K562 (cell line): Measurements from ENCODE around the gene KRT36. TPM values are rescaled to one million over a fixed set of nuclear protein-coding genes. Genes with fewer than 3 reads are reported as not detected.

ENCODE experiments used
- ATAC-seq: fragments of 200-7000 bp; cut with Tn5 transposase; 3 replicates; pipeline ENCODE4 v1.9.1; 2020; ENCODE audit warnings: moderate library complexity
- BruUV-seq: library from RNA; stranded (reverse); fragments of 400-500 nt; replicated peaks from 2 replicates; lab custom pipeline; 2021; lab: Mats Ljungman, UMichigan
- CTCF ChIA-PET: fragments of 300-600 bp; formaldehyde crosslinking; extraction: SDS; loops from one replicate; lab custom pipeline; 2021; ENCODE audit warnings: low intra/inter-chr PET ratio; lab: Yijun Ruan, JAX
- POLR2A ChIA-PET: fragments of 300-600, 350-650 bp; sonication (Branson Sonifier 250); formaldehyde crosslinking; extraction: SDS; loops from one replicate; lab custom pipeline; 2021; ENCODE audit warnings: antibody characterized with exemption, inconsistent platforms; lab: Yijun Ruan, JAX
- DNase-seq, 4 experiments: peaks; one replicate each; pipeline versions ENCODE4 v3.0.0 to v3.0.0-alpha.2; 2011 to 2018; ENCODE audit warnings: low spot score in 3 of 4, mixed read lengths in 3 of 4; ENCODE audit errors: extremely low read depth in 1 of 4
- FAIRE-seq: peaks from 2 replicates; lab custom pipeline; 2011; peaks lifted over from hg19 to GRCh38; lab: Jason Lieb, UNC
- H2AFZ ChIP-seq: 2 replicates; pipeline ENCODE4 v1.6.0; 2011; ENCODE audit warnings: low read depth, low read length, control low read depth, inconsistent platforms
- H3K27ac ChIP-seq: fragments of 200-600 bp; 3 replicates; pipeline ENCODE4 v1.8.0; 2011; ENCODE audit warnings: low read depth, mild to moderate bottlenecking, control low read depth, inconsistent platforms, low read length, moderate library complexity, mixed read lengths; ENCODE audit errors: extremely low read depth
- H3K27me3 ChIP-seq, 2 experiments: fragments of 300-600 bp in 1 of 2; 2 replicates in 1 of 2; 3 replicates in 1 of 2; pipeline versions ENCODE4 v1.6.0 to v1.8.0; 2011; ENCODE audit warnings: inconsistent platforms in 2 of 2, low read length in 2 of 2, mild to moderate bottlenecking in 1 of 2, mixed read lengths in 1 of 2, moderate library complexity in 1 of 2; ENCODE audit not compliant: control insufficient read depth in 2 of 2, insufficient read depth in 2 of 2
- H3K36me3 ChIP-seq: fragments of 300-600 bp; 3 replicates; pipeline ENCODE4 v1.8.0; 2011; ENCODE audit warnings: mild to moderate bottlenecking, low read length, inconsistent platforms; ENCODE audit not compliant: control insufficient read depth, insufficient read depth
- H3K4me1 ChIP-seq, 2 experiments: fragments of 200-600 bp in 1 of 2; replicated peaks in 1 of 2; 2 replicates in 1 of 2; 3 replicates in 1 of 2; pipeline versions ENCODE4 v1.5.1 to v1.8.0; 2011; ENCODE audit warnings: inconsistent platforms in 2 of 2, low read length in 2 of 2, mild to moderate bottlenecking in 1 of 2, mixed read lengths in 1 of 2, moderate library complexity in 1 of 2; ENCODE audit not compliant: control insufficient read depth in 2 of 2, insufficient read depth in 2 of 2
- H3K4me2 ChIP-seq: 2 replicates; pipeline ENCODE4 v1.6.1; 2011; ENCODE audit warnings: low read length, control low read depth, inconsistent platforms, mixed read lengths; ENCODE audit not compliant: insufficient read depth
- H3K4me3 ChIP-seq: fragments of 200-600 bp; sonication (generic), shearing (Covaris generic); 2 replicates; pipeline ENCODE4 v1.5.1; 2016; ENCODE audit warnings: control low read depth, inconsistent platforms
- H3K79me2 ChIP-seq: fragments of 200-600 bp; 3 replicates; pipeline ENCODE4 v1.8.0; 2011; ENCODE audit warnings: low read length, inconsistent platforms; ENCODE audit not compliant: control insufficient read depth, insufficient read depth
- H3K9ac ChIP-seq, 2 experiments: 2 replicates each; pipeline versions ENCODE4 v1.6.0 to v1.6.1; 2011; ENCODE audit warnings: low read depth in 2 of 2, low read length in 2 of 2, control low read depth in 1 of 2, inconsistent platforms in 1 of 2, mild to moderate bottlenecking in 1 of 2, mixed read lengths in 1 of 2; ENCODE audit not compliant: insufficient read depth in 1 of 2
- H3K9me1 ChIP-seq: one replicate; pipeline ENCODE4 v1.6.0; 2011; ENCODE audit warnings: inconsistent platforms, mild to moderate bottlenecking, low read length, moderate library complexity; ENCODE audit not compliant: control insufficient read depth, insufficient read depth
- H3K9me3 ChIP-seq: replicated peaks from 2 replicates; pipeline ENCODE4 v1.5.1; 2011; ENCODE audit warnings: low read depth, low read length, inconsistent platforms; ENCODE audit not compliant: control insufficient read depth, insufficient read depth
- H4K20me1 ChIP-seq: replicated peaks from 2 replicates; pipeline ENCODE4 v1.6.1; 2011; ENCODE audit warnings: low read length, inconsistent platforms, mixed read lengths; ENCODE audit not compliant: control insufficient read depth, insufficient read depth
- ATF3 ChIP-seq, 2 experiments: fragments of 450-650 bp in 1 of 2; sonication (generic) in 1 of 2; formaldehyde crosslinking in 1 of 2; IDR thresholded peaks in 1 of 2; conservative IDR thresholded peaks in 1 of 2; 2 replicates each; pipeline versions ENCODE4 v1.6.1 to v1.8.1; 2016 to 2023; ENCODE audit warnings: mild to moderate bottlenecking in 2 of 2, moderate library complexity in 2 of 2, inconsistent platforms in 1 of 2, missing genetic modification reagents in 1 of 2
- CEBPB ChIP-seq: fragments of 450-650 bp; IDR thresholded peaks from 2 replicates; pipeline ENCODE4 v1.6.1; 2016; ENCODE audit warnings: missing genetic modification characterization, missing compliant biosample characterization
- CHD2 ChIP-seq: IDR thresholded peaks from 2 replicates; pipeline ENCODE4 v1.6.1; 2011; ENCODE audit warnings: low read depth, low read length
- GATAD2B ChIP-seq: fragments of 450-650 bp; IDR thresholded peaks from 2 replicates; pipeline ENCODE4 v1.6.1; 2017; ENCODE audit warnings: mild to moderate bottlenecking, borderline replicate concordance
- KDM4B ChIP-seq, 2 experiments: fragments of 450-650 bp in 1 of 2; sonication (generic) in 1 of 2; IDR thresholded peaks; 2 replicates each; pipeline ENCODE4 v1.6.1; 2016 to 2017; ENCODE audit warnings: borderline replicate concordance in 2 of 2, antibody characterized with exemption in 1 of 2, low read depth in 1 of 2, mild to moderate bottlenecking in 1 of 2
- LARP7 ChIP-seq: fragments of 450-650 bp; IDR thresholded peaks from 2 replicates; pipeline ENCODE4 v1.6.1; 2016
- STAG1 ChIP-seq: sonication (generic); formaldehyde crosslinking; IDR thresholded peaks from 2 replicates; pipeline ENCODE4 v1.5.0; 2020; ENCODE audit warnings: missing genetic modification reagents, borderline replicate concordance
- ZKSCAN3 ChIP-seq: fragments of 250-450 bp; sonication (Bioruptor Pico); IDR thresholded peaks from 2 replicates; pipeline ENCODE4 v1.4.0; 2020
- ZNF134 ChIP-seq: fragments of 250-450 bp; sonication (Bioruptor Pico); conservative IDR thresholded peaks from 2 replicates; pipeline ENCODE4 v1.4.0; 2020
- WGBS: fragments of 100-300 bp; shearing (Covaris generic); methylation state at CpG from one replicate; pipeline ENCODE4 v1.1.6; 2016; ENCODE audit warnings: low coverage, mixed read lengths; ENCODE audit not compliant: insufficient coverage; ENCODE audit errors: missing lambda C conversion rate; 5-methylcytosine and 5-hydroxymethylcytosine counted together
- in situ Hi-C: fragments of 300-500 bp; cut with MboI; formaldehyde crosslinking; loops from 4 replicates; pipeline ENCODE4 v1.15.0; 2018; ENCODE audit warnings: inconsistent platforms, mixed read lengths
- intact Hi-C: fragments of 100-400 bp; cut with micrococcal nuclease; formaldehyde crosslinking; loops from 2 replicates; pipeline ENCODE4 v1.14.2; 2022
- polyA plus RNA-seq, 8 experiments: library from polyadenylated mRNA; depleted of rRNA in 4 of 8; stranded (reverse) in 5 of 8; unstranded in 3 of 8; fragments of >200 nt; fragmentation: Nextera tagmentation in 2 of 8; fragmentation: Illumina TruSeq in 1 of 8; extraction: Ambion mirVana in 2 of 8; extraction: Trizol in 1 of 8; gene quantifications; 2 replicates each; pipeline versions ENCODE4 v1.2.1 to v1.2.3, GENCODE V29; 2011 to 2014; ENCODE audit warnings: inconsistent platforms in 1 of 8, missing spikeins in 1 of 8
- total RNA-seq, 7 experiments: library from RNA; depleted of rRNA in 6 of 7; stranded (reverse); fragments of >200 nt in 6 of 7; fragmentation: Illumina TruSeq in 2 of 7; extraction: Trizol in 2 of 7; gene quantifications; 2 replicates each; pipeline versions ENCODE4 v1.2.1 to v1.2.3, GENCODE V29; 2011 to 2021; ENCODE audit warnings: low replicate concordance in 1 of 7
- TF ChIP-seq, protein P1 (sequence below): fragments of 450-650 bp; IDR thresholded peaks from 2 replicates; pipeline ENCODE4 v1.6.1; 2017; ENCODE audit warnings: antibody characterized with exemption

The KRT36 gene
- total and polyA plus RNA-seq, 9 of the 15 experiments (the other 6 are each of a cell fraction or from before 2014, with no cell fraction given): 0.04 TPM; not detected in 8

DNA sequence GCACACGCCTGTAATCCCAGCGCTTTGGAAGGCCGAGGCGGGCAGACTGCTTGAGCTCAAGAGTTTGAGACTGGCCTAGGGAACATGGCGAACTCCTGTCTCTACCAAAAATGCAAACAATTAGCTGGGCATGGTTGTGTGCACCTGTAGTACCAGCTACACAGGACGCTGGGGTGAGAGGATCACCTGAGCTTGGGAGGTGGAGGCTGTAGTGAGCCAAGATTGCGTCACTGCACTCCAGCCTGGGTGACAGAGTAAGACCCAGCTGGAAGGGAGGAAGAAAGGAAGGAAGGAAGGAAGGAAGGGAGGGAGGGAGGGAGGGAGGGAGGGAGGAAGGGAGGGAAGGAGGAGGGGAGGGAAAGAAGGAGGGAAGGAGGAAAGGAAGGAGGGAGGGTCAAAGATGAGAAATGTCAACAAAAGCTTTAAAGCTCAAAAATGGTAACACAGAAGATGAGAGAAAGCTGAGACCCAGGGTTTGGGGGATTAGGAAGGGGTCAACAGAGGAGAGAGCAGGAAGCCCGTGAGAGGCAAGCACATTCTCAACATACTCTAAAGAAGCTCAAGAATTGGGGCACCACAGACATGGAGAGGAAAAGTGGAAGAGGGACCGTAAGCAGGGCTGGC is 43.3 kb upstream of the KRT36 start:
- no peaks in the 10 kb centered on the region for H3K27me3 ChIP-seq
- ChIA-PET POLR2A (interaction anchor here (0.6 to 1.6 kb wide), 4 partner anchors 10 to 498 kb away, joined by 3 to 8 read pairs (median 6); partner anchors contain the start of gene KRTAP1-3), CTCF (no interaction called here)
- intact Hi-C loops: no loop called here
- in situ Hi-C loops: no loop called here
- no TSS peak for BruUV-seq
- no peaks in the 10 kb centered on the region for H4K20me1 ChIP-seq
- ATAC-seq (no peak), FAIRE-seq (no peak), DNase-seq (no peak)
- H3K9ac ChIP-seq: no peak overlapping the region
- H3K4me1 ChIP-seq: peaks cover 39 to 44% of the 10 kb centered on the region in 2 experiments
- 0 out of 2 replicates have a peak overlapping the region, but pooled peaks have one; percentile 5 for H2AFZ ChIP-seq
- H3K4me3 ChIP-seq: no peak overlapping the region
- H3K36me3 ChIP-seq: no peaks in the 10 kb centered on the region
- H3K79me2 ChIP-seq: peaks cover 9% of the 10 kb centered on the region; the same call in 2 of the 3 replicates
- H3K9me1 ChIP-seq: no peaks in the 10 kb centered on the region
- no peak overlapping the region for H3K27ac ChIP-seq
- H3K4me2 ChIP-seq: no peak overlapping the region
- TF ChIP-seq ZKSCAN3 (no peak), STAG1 (CRISPR knock-in tag) (no peak), CEBPB (peak; percentile 62; the same call in 1 of the 2 replicates), KDM4B (IDR thresholded peaks at IDR 0.05; ENCODE audit: borderline replicate concordance in 2 of 2, low read depth in 1 of 2) (no peak), CHD2 (no peak), GATAD2B (no peak), LARP7 (no peak), ATF3 (IDR thresholded peaks at IDR 0.05) (peak; percentile 51; the same call in 1 of the 2 replicates), ATF3 (CRISPR knock-in tag; conservative IDR thresholded peaks at IDR 0.05) (no peak), ZNF134 (no peak)
- TF ChIP-seq, protein P1, sequence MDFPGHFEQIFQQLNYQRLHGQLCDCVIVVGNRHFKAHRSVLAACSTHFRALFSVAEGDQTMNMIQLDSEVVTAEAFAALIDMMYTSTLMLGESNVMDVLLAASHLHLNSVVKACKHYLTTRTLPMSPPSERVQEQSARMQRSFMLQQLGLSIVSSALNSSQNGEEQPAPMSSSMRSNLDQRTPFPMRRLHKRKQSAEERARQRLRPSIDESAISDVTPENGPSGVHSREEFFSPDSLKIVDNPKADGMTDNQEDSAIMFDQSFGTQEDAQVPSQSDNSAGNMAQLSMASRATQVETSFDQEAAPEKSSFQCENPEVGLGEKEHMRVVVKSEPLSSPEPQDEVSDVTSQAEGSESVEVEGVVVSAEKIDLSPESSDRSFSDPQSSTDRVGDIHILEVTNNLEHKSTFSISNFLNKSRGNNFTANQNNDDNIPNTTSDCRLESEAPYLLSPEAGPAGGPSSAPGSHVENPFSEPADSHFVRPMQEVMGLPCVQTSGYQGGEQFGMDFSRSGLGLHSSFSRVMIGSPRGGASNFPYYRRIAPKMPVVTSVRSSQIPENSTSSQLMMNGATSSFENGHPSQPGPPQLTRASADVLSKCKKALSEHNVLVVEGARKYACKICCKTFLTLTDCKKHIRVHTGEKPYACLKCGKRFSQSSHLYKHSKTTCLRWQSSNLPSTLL: no peak
- 64% methylated on average over 4 of the region's 9 CpGs for WGBS
- H3K9me3 ChIP-seq: no peaks in the 10 kb centered on the region
